Heart right ventricle (tissue), 16 donors: ENCODE data around the gene SSU72. TPM values are rescaled to one million over a fixed set of nuclear protein-coding genes. Genes with fewer than 3 reads are reported as not detected.
"Not testable (repeated sequence)": the region's sequence is repeated elsewhere in the genome, so short reads cannot be mapped to it uniquely, and the experiment has no call there.

Experiments
- ATAC-seq, 8 donors: fragments of 200-7000 bp; cut with Tn5 transposase; one replicate each; pipeline ENCODE4 v1.9.1; 2020; ENCODE audit warnings: mild to moderate bottlenecking in 8 of 8, moderate library complexity in 8 of 8, moderate number of reproducible peaks in 1 of 8
- DNase-seq, 2 donors: peaks; one replicate each; pipeline ENCODE4 v3.0.0-alpha.2; 2020
- H3K27ac ChIP-seq, 10 donors: fragments of 200-600 bp; sonication (generic) in 2 of 10; one replicate each; pipeline versions ENCODE4 v1.5.0 to v1.8.0; 2020 to 2022; ENCODE audit warnings: mild to moderate bottlenecking in 3 of 10
- H3K27me3 ChIP-seq, 7 donors: fragments of 200-600 bp; one replicate each; pipeline ENCODE4 v1.8.0; 2021 to 2022; ENCODE audit warnings: mild to moderate bottlenecking in 2 of 7
- H3K36me3 ChIP-seq, 9 donors: fragments of 200-600 bp; sonication (generic) in 1 of 9; one replicate each; pipeline versions ENCODE4 v1.5.0 to v1.8.0; 2020 to 2022; ENCODE audit warnings: mild to moderate bottlenecking in 2 of 9
- H3K4me1 ChIP-seq, 9 donors: fragments of 200-600 bp; sonication (generic) in 1 of 9; one replicate each; pipeline versions ENCODE4 v1.5.0 to v1.8.0; 2020 to 2022; ENCODE audit warnings: mild to moderate bottlenecking in 4 of 9
- H3K4me3 ChIP-seq, 10 donors: fragments of 200-600 bp; sonication (generic) in 2 of 10; one replicate each; pipeline versions ENCODE4 v1.5.0 to v1.8.0; 2020 to 2022; ENCODE audit warnings: mild to moderate bottlenecking in 7 of 10, moderate library complexity in 2 of 10
- H3K9me3 ChIP-seq, 11 donors: fragments of 200-600 bp in 10 of 11; sonication (generic) in 2 of 11; one replicate each; pipeline versions ENCODE4 v1.5.0 to v1.8.0; 2013 to 2022; ENCODE audit warnings: mild to moderate bottlenecking in 2 of 11, control low read depth in 1 of 11, moderate library complexity in 1 of 11
- WGBS, 2 donors: extraction: QIAGEN DNeasy Blood & Tissue Kit; methylation state at CpG; one replicate each; pipeline ENCODE4 v1.1.7; 2013; ENCODE audit warnings: inconsistent platforms in 1 of 2; 5-methylcytosine and 5-hydroxymethylcytosine counted together
- intact Hi-C, 10 donors: fragments of 100-400 bp; cut with DNase I; formaldehyde crosslinking; loops; one replicate each; pipeline versions ENCODE4 v1.11.1 to v1.14.2; 2022
- polyA plus RNA-seq, 2 donors: library from polyadenylated mRNA; stranded (reverse); fragments of 200-250 nt; gene quantifications; one replicate each; pipeline ENCODE4 v1.2.3, GENCODE V29; 2013
- total RNA-seq, 10 donors: library from RNA; stranded (reverse); fragmentation: NEBNext Ultra II Directional in 3 of 10; extraction: Animal tissue kit (Norgen Biotek cat#: 25700) in 3 of 10; gene quantifications; one replicate each; pipeline versions ENCODE4 v1.2.1 to v1.2.4, GENCODE V29; 2021 to 2023
- TF ChIP-seq, protein P1 (sequence below), 9 donors: fragments of 200-600 bp; sonication (generic) in 2 of 9; IDR thresholded peaks; one replicate each; pipeline versions ENCODE4 v1.5.0 to v1.8.0; 2021 to 2022; ENCODE audit warnings: antibody characterized with exemption in 9 of 9, mild to moderate bottlenecking in 5 of 9, moderate library complexity in 1 of 9
- donor health status: Arrhythmogenic right ventricular cardiomyopathy.
- donor health status: ischemic (EF 13 %, LVEDD 7.1; RV severe dilation, severe dysfunction).
- donor health status: healthy with polysubstance abuse.
- donor health status: DM: no; HTN: yes; CAD: no.
- donor health status: DM: no; HTN: no; CAD: no.
- donor health status: ischemic (EF 25% LVEDD 6.9; RV normal size, moderate dysfunction).
- donor health status: ischemic (EF 25% LVEDD 5.7; RV mildly dilated, moderate dysfunction).
- donor health status: healthy.
- donor health status: DM: yes; HTN: yes; CAD: no.
- donor health status: Ischemic cardiomyopathy.
- donor health status: ischemic (EF 35%, LVEDD 5.7; RV mildly dilated, moderate dysfunction).
- donor health status: nonischemic (EF 11% LVEDD 7.7; RV severe dilation, severe dysfunction).
- donor health status: DM: yes; HTN: yes; CAD: no.
- donor health status: PGD.
- donor health status: ischemic (EF 29% LVEDD 5.4; RV normal size, mild dysfunction).
- donor health status: nonischemic (EF 23%, LVEDD 6.1; RV moderate dilation, normal function).

SSU72 gene
- total and polyA plus RNA-seq, 12 donors, result 73.8 to 138 (median 87.2) TPM

DNA sequence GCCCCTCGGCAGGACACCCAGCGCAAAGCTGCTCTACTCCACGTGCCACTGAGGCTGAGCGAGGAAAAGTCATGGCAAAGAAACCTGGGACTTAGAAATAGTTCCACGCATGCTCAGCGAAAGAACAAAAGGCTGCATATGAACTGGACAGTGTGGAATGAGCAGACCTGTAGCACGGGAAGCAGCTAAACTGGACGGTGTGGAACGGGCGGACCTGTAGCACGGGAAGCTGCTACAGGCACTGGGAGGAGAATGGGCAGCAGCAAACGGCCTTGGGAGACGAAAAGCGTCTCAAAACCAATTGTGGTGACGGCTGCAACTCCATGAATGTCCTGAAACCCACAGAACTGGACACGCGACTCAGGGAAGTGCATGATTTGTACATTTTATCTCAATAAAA lies 15.6 kb downstream of the SSU72 start:
- H3K4me3 ChIP-seq, result no peak overlapping the region
- H3K36me3 ChIP-seq, result peaks cover 0 to 56% (median 27%) of the 10 kb centered on the region in 9 donors
- H3K27me3 ChIP-seq, result no peaks in the 10 kb centered on the region
- H3K9me3 ChIP-seq, result no peaks in the 10 kb centered on the region
- H3K27ac ChIP-seq, result no peak overlapping the region
- 88% methylated on average over 17 of the region's 17 CpGs for WGBS, 2 donors
- DNase-seq (no peak), ATAC-seq (no peak)
- intact Hi-C loops, result no loop called here
- TF ChIP-seq, protein P1, sequence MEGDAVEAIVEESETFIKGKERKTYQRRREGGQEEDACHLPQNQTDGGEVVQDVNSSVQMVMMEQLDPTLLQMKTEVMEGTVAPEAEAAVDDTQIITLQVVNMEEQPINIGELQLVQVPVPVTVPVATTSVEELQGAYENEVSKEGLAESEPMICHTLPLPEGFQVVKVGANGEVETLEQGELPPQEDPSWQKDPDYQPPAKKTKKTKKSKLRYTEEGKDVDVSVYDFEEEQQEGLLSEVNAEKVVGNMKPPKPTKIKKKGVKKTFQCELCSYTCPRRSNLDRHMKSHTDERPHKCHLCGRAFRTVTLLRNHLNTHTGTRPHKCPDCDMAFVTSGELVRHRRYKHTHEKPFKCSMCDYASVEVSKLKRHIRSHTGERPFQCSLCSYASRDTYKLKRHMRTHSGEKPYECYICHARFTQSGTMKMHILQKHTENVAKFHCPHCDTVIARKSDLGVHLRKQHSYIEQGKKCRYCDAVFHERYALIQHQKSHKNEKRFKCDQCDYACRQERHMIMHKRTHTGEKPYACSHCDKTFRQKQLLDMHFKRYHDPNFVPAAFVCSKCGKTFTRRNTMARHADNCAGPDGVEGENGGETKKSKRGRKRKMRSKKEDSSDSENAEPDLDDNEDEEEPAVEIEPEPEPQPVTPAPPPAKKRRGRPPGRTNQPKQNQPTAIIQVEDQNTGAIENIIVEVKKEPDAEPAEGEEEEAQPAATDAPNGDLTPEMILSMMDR (IDR thresholded peaks at IDR 0.05), result no peak
- H3K4me1 ChIP-seq, result peaks cover 0 to 30% (median 12%) of the 10 kb centered on the region in 9 donors

DNA sequence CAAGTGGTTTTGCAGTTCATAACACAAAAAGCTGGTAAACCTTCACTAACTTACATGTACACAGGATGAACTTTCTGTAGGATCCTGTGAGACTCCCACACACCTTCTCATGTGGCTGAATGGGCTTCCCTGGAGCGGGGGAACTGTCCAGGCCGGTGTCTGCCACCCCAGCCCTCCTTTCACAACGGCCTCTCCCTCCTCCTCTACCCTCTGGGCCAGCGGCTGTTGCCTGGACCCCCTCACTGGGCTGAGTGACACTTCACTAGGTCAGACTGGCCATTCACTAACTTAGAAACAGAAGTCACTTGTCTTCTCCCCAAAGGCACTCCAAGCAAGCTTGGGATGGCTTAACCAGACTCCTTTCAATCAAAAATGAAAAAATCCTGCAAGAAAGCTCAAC lies 16.1 kb downstream of the SSU72 start:
- peaks cover 0 to 51% (median 27%) of the 10 kb centered on the region in 9 donors for H3K36me3 ChIP-seq
- WGBS, 2 donors, result 57 to 67% methylated on average over 4 of the region's 4 CpGs

DNA sequence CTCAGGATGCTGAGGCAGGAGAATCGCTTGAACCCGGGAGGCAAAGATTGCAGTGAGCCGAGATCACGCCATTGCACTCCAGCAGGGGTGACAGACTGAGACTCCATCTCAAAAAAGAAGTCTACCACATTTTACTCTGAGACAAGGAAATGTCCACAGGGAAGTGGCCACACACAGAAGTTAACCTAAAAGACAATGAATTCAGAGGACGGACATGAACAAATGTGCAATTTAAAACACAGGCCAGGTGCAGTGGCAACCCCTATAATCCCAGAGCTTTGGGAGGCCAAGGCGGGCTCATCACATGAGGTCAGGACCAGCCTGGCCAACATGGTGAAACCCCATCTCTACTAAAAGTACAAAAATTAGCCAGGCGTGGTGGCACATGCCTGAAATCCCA lies 17.0 kb downstream of the SSU72 start:
- peaks cover 0 to 16% (median under 1%) of the 10 kb centered on the region in 9 donors for H3K4me1 ChIP-seq
- WGBS, 2 donors, result 93 to 94% methylated on average over 7 of the region's 7 CpGs
- intact Hi-C loops, H3K27me3 ChIP-seq, H3K27ac ChIP-seq, H3K9me3 ChIP-seq, DNase-seq, ATAC-seq, H3K4me3 ChIP-seq: not testable (repeated sequence)
- peaks cover 0 to 42% (median 21%) of the 10 kb centered on the region in 9 donors for H3K36me3 ChIP-seq

More for the DNA sequence above, 16.1 kb downstream of the SSU72 start:
- ATAC-seq (no peak), DNase-seq (no peak)
- intact Hi-C loops, result no loop called here
- Histone ChIP-seq H3K4me3 (no peak overlapping the region), H3K9me3 (no peaks in the 10 kb centered on the region), H3K4me1 (peaks cover 0 to 25% (median 7%) of the 10 kb centered on the region in 9 donors), H3K27ac (no peak overlapping the region), H3K27me3 (no peaks in the 10 kb centered on the region)
- TF ChIP-seq, protein P1 (IDR thresholded peaks at IDR 0.05), result no peak

DNA sequence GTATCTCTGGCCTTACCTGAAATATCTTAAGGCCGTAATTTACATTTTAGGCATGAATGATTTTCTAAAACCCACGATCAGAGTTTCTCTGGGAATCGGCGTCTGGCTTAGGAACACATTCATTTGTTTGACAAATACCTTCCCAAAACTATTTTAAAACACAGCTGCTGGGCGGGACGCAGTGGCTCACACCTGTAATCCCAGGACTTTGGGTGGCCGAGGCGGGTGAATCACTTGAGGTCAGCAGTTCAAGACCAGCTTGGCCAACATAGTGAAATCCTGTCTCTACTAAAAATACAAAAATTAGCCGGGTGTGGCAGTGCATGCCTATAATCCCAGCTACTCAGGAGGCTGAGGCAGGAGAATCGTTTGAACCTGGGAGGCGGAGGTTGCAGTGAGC lies 17.7 kb downstream of the SSU72 start:
- Histone ChIP-seq H3K36me3 (peaks cover 0 to 35% (median 13%) of the 10 kb centered on the region in 9 donors), H3K4me1 (peaks cover 0 to 11% (median 0%) of the 10 kb centered on the region in 9 donors)
- ATAC-seq, intact Hi-C loops, H3K4me3 ChIP-seq, H3K9me3 ChIP-seq, DNase-seq, H3K27ac ChIP-seq, H3K27me3 ChIP-seq: not testable (repeated sequence)
- 94 to 96% methylated on average over 11 of the region's 11 CpGs for WGBS, 2 donors

DNA sequence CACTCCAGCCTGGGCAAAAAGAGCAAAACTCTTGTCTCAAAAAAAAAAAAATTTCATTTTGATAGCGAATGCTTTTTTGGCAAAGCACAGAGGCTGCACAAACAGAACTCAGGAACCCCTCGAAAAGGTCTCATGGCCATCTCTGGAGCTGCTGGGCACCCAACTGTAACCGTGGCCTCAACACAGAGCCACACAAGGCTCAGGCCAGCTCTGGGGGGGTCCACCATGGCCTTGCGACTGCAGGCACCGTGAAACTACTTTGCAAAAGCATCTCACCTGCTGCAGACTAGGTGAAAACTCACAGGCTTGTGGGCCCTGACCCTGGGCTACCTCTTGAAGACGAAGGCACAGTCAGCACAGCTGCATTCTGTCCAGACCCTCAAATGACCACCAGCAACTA lies 18.2 kb downstream of the SSU72 start:
- WGBS, 2 donors, result 90 to 93% methylated on average over 6 of the region's 6 CpGs
- Histone ChIP-seq H3K4me3 (no peak overlapping the region), H3K27me3 (no peaks in the 10 kb centered on the region), H3K27ac (no peak overlapping the region), H3K9me3 (no peaks in the 10 kb centered on the region), H3K4me1 (peaks cover 0 to 11% (median 0%) of the 10 kb centered on the region in 9 donors), H3K36me3 (peaks cover 0 to 31% (median 9%) of the 10 kb centered on the region in 9 donors)
- ATAC-seq, result no peak
- intact Hi-C loops, result no loop called here
- DNase-seq, result no peak
- TF ChIP-seq, protein P1 (IDR thresholded peaks at IDR 0.05), result no peak
